ENCODE results near the gene ASPRV1.
A peak's percentile ranks its signal among the peaks of the same experiment; 100 is the strongest.

Gene ASPRV1

GRCh38 chr2:69989441-69990105, 28.1 kb upstream of the ASPRV1 start:
- no peaks in the 10 kb centered on the region for H3K27me3 ChIP-seq (ENCODE audit: control insufficient read depth in 2 of 2, insufficient read depth in 2 of 2, low read length in 2 of 2)
- peak overlapping the region; percentile 77 to 84 for H3K27ac ChIP-seq (ENCODE audit: low read depth in 2 of 2, low read length in 2 of 2)
- H3K4me1 ChIP-seq (ENCODE audit: control insufficient read depth in 2 of 2, insufficient read depth in 2 of 2, low read length in 2 of 2): peaks cover 10 to 21% of the 10 kb centered on the region in 2 donors
- no peak overlapping the region for H3K4me3 ChIP-seq (ENCODE audit: low read length in 2 of 2)
- H3K9me3 ChIP-seq (ENCODE audit: control insufficient read depth in 2 of 2, low read length in 2 of 2): no peaks in the 10 kb centered on the region
- H3K36me3 ChIP-seq (ENCODE audit: control insufficient read depth in 2 of 2, insufficient read depth in 2 of 2, low read length in 2 of 2): peaks cover 0 to 4% of the 10 kb centered on the region in 2 donors
- peak overlapping the region in 1 of 2 donors; percentile 55 for H3K9ac ChIP-seq (ENCODE audit: low read depth in 1 of 2, low read length in 2 of 2)

DNA sequence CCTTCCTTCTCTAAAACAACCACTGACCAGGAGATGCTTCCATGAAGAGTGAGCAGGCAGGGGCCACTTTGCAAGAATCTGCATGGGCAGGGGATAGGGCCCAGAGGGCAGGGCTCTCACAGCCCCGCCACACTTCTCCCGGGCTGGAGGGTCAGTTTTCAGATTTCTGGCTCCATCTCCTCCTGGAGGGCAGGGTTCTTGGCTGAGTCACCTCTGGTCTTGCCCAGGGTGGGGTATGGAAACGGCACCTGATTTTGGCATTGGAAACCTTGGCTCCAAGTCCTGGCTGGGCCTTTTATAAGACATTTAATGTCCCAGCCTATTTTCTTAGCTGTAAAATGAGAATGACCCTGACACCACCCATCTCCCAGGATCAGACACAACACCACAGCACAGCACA, 27.6 kb upstream of the ASPRV1 start:
- Histone ChIP-seq H3K4me1 (ENCODE audit: control insufficient read depth in 2 of 2, insufficient read depth in 2 of 2, low read length in 2 of 2) (peaks cover 10 to 21% of the 10 kb centered on the region in 2 donors), H3K9me3 (ENCODE audit: control insufficient read depth in 2 of 2, low read length in 2 of 2) (no peaks in the 10 kb centered on the region), H3K4me3 (ENCODE audit: low read length in 2 of 2) (no peak overlapping the region), H3K27me3 (ENCODE audit: control insufficient read depth in 2 of 2, insufficient read depth in 2 of 2, low read length in 2 of 2) (no peaks in the 10 kb centered on the region), H3K9ac (ENCODE audit: low read depth in 1 of 2, low read length in 2 of 2) (peak overlapping the region in 1 of 2 donors; percentile 55), H3K36me3 (ENCODE audit: control insufficient read depth in 2 of 2, insufficient read depth in 2 of 2, low read length in 2 of 2) (peaks cover 0 to 4% of the 10 kb centered on the region in 2 donors), H3K27ac (ENCODE audit: low read depth in 2 of 2, low read length in 2 of 2) (peak overlapping the region; percentile 77 to 84)

DNA sequence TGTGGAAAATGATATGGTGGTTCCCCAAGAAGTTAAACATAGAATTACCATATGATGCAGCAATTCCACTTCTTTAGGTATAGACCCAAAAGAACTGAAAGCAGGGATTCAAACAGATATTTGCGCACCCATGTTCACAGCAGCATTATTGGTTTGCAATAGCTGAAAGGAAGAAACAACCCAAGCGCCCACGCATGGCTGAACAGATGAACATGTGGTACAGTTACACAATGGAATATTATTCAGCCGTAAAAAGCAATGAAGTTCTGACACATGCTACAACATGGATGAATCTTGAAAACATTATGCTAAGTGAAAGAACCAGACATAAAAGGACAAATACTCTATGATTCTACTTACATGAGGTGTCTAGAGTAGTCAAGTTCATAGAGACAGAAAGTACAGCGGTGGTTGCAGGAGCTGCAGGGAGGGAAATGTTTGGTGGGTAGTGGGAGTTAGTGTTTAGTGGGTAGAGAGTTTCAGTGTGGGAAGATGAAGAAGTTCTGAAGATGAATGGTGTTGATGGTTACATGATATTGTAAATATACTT, 26.7 kb upstream of the ASPRV1 start:
- Histone ChIP-seq H3K27ac (ENCODE audit: low read depth in 2 of 2, low read length in 2 of 2) (peak overlapping the region in 1 of 2 donors; percentile 84), H3K4me3 (ENCODE audit: low read length in 2 of 2) (no peak overlapping the region), H3K9ac (ENCODE audit: low read depth in 1 of 2, low read length in 2 of 2) (no peak overlapping the region)

DNA sequence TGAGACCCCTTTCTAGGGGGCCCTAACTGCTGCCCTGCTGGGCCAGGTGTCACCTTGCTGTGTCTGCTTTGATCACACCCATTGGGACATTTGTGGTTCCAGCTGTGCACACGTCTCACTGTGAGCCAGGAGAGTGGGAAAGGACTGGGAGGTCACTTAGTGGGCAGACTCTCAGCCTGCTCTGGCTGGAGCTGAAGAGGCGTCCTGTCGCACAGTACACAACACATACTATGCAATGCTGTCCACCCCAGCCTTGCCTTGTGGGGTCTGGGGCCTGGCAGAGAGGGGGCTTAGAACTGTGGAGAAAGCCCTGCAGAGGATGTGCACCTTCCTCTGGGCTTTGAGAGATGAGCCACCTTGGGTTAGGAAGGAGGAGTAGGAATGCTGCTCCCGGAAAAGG, 25.3 kb upstream of the ASPRV1 start:
- Histone ChIP-seq H3K9ac (ENCODE audit: low read depth in 1 of 2, low read length in 2 of 2) (no peak overlapping the region), H3K36me3 (ENCODE audit: control insufficient read depth in 2 of 2, insufficient read depth in 2 of 2, low read length in 2 of 2) (no peaks in the 10 kb centered on the region), H3K4me3 (ENCODE audit: low read length in 2 of 2) (no peak overlapping the region), H3K4me1 (ENCODE audit: control insufficient read depth in 2 of 2, insufficient read depth in 2 of 2, low read length in 2 of 2) (peaks cover 10 to 21% of the 10 kb centered on the region in 2 donors), H3K27me3 (ENCODE audit: control insufficient read depth in 2 of 2, insufficient read depth in 2 of 2, low read length in 2 of 2) (no peaks in the 10 kb centered on the region), H3K27ac (ENCODE audit: low read depth in 2 of 2, low read length in 2 of 2) (no peak overlapping the region), H3K9me3 (ENCODE audit: control insufficient read depth in 2 of 2, low read length in 2 of 2) (no peaks in the 10 kb centered on the region)

More for the DNA sequence above, 26.7 kb upstream of the ASPRV1 start:
- H3K4me1 ChIP-seq (ENCODE audit: control insufficient read depth in 2 of 2, insufficient read depth in 2 of 2, low read length in 2 of 2): peaks cover 10 to 21% of the 10 kb centered on the region in 2 donors
- H3K27me3 ChIP-seq (ENCODE audit: control insufficient read depth in 2 of 2, insufficient read depth in 2 of 2, low read length in 2 of 2): no peaks in the 10 kb centered on the region
- H3K36me3 ChIP-seq (ENCODE audit: control insufficient read depth in 2 of 2, insufficient read depth in 2 of 2, low read length in 2 of 2): no peaks in the 10 kb centered on the region
- no peaks in the 10 kb centered on the region for H3K9me3 ChIP-seq (ENCODE audit: control insufficient read depth in 2 of 2, low read length in 2 of 2)

- Histone ChIP-seq H3K27me3 (ENCODE audit: control insufficient read depth in 2 of 2, insufficient read depth in 2 of 2, low read length in 2 of 2) (no peaks in the 10 kb centered on the region), H3K27ac (ENCODE audit: low read depth in 2 of 2, low read length in 2 of 2) (no peak overlapping the region), H3K4me1 (ENCODE audit: control insufficient read depth in 2 of 2, insufficient read depth in 2 of 2, low read length in 2 of 2) (peaks cover 10 to 21% of the 10 kb centered on the region in 2 donors), H3K36me3 (ENCODE audit: control insufficient read depth in 2 of 2, insufficient read depth in 2 of 2, low read length in 2 of 2) (no peaks in the 10 kb centered on the region), H3K9me3 (ENCODE audit: control insufficient read depth in 2 of 2, low read length in 2 of 2) (no peaks in the 10 kb centered on the region), H3K9ac (ENCODE audit: low read depth in 1 of 2, low read length in 2 of 2) (no peak overlapping the region), H3K4me3 (ENCODE audit: low read length in 2 of 2) (no peak overlapping the region)
These were observed 24.3 kb upstream of the ASPRV1 start for GRCh38 chr2:69985688-69986087.

DNA sequence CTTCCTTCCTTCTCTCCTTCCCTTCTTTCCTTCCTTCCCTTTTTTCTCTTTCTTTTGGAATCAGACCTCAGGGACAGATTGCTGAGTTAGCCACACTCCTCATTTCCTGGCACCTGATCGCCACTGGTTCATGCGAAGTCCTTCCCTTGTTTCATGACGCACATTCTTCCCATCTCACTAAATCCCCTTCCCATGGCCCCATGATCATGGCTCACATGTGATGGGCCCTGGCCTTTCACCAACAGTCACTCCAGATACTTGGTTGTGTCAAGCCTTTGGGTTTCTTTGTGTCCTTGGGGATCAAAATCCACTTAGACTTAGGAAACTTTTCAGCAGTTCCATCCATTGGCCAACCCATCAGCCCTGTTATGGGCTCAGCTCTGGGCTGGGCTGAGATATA, 23.8 kb upstream of the ASPRV1 start:
- no peaks in the 10 kb centered on the region for H3K9me3 ChIP-seq (ENCODE audit: control insufficient read depth in 2 of 2, low read length in 2 of 2)
- no peak overlapping the region for H3K27ac ChIP-seq (ENCODE audit: low read depth in 2 of 2, low read length in 2 of 2)
- peaks cover 10 to 18% of the 10 kb centered on the region in 2 donors for H3K4me1 ChIP-seq (ENCODE audit: control insufficient read depth in 2 of 2, insufficient read depth in 2 of 2, low read length in 2 of 2)
- H3K27me3 ChIP-seq (ENCODE audit: control insufficient read depth in 2 of 2, insufficient read depth in 2 of 2, low read length in 2 of 2): no peaks in the 10 kb centered on the region
- H3K36me3 ChIP-seq (ENCODE audit: control insufficient read depth in 2 of 2, insufficient read depth in 2 of 2, low read length in 2 of 2): no peaks in the 10 kb centered on the region
- H3K9ac ChIP-seq (ENCODE audit: low read depth in 1 of 2, low read length in 2 of 2): no peak overlapping the region
- H3K4me3 ChIP-seq (ENCODE audit: low read length in 2 of 2): no peak overlapping the region

DNA sequence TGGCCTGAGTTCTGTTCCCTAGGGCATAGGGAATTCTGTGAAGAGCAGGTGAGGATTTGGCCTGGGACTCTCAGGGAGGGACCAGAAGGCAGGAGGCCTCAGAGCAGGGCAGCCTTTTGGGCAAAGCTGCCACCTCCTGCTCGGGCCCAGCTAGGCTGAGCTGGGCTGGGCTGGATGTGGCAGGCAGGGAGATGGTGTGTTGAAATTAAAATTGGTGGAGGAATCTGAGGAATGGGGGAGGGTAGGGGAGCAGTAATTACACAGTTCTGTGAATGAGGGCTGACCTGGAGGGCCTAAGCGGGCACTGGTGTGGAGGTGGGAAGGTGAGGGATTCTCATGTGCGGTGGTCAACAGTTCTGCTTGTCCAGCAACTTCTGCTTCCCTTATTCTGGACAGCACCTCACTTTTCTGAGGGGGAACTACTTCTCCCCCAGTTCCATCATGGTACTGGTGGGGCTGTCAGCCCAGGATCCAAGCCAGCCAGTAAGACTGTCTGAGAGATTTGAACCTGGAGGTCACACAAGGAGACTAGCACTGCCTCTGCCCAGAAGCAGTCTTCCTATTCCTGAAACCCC, 22.0 kb upstream of the ASPRV1 start:
- Histone ChIP-seq H3K9me3 (ENCODE audit: control insufficient read depth in 2 of 2, low read length in 2 of 2) (no peaks in the 10 kb centered on the region), H3K36me3 (ENCODE audit: control insufficient read depth in 2 of 2, insufficient read depth in 2 of 2, low read length in 2 of 2) (no peaks in the 10 kb centered on the region), H3K9ac (ENCODE audit: low read depth in 1 of 2, low read length in 2 of 2) (no peak overlapping the region), H3K4me1 (ENCODE audit: control insufficient read depth in 2 of 2, insufficient read depth in 2 of 2, low read length in 2 of 2) (peaks cover 0 to 3% of the 10 kb centered on the region in 2 donors), H3K27me3 (ENCODE audit: control insufficient read depth in 2 of 2, insufficient read depth in 2 of 2, low read length in 2 of 2) (no peaks in the 10 kb centered on the region), H3K4me3 (ENCODE audit: low read length in 2 of 2) (no peak overlapping the region), H3K27ac (ENCODE audit: low read depth in 2 of 2, low read length in 2 of 2) (no peak overlapping the region)

GRCh38 chr2:69979902-69980807, 18.7 kb upstream of the ASPRV1 start:
- no peaks in the 10 kb centered on the region for H3K9me3 ChIP-seq (ENCODE audit: control insufficient read depth in 2 of 2, low read length in 2 of 2)
- H3K27ac ChIP-seq (ENCODE audit: low read depth in 2 of 2, low read length in 2 of 2): no peak overlapping the region
- no peak overlapping the region for H3K9ac ChIP-seq (ENCODE audit: low read depth in 1 of 2, low read length in 2 of 2)

GRCh38 chr2:69977906-69978482, 16.6 kb upstream of the ASPRV1 start:
- no peak overlapping the region for H3K9ac ChIP-seq (ENCODE audit: low read depth in 1 of 2, low read length in 2 of 2)
- no peaks in the 10 kb centered on the region for H3K4me1 ChIP-seq (ENCODE audit: control insufficient read depth in 2 of 2, insufficient read depth in 2 of 2, low read length in 2 of 2)
- H3K27me3 ChIP-seq (ENCODE audit: control insufficient read depth in 2 of 2, insufficient read depth in 2 of 2, low read length in 2 of 2): no peaks in the 10 kb centered on the region
- H3K4me3 ChIP-seq (ENCODE audit: low read length in 2 of 2): no peak overlapping the region
- H3K36me3 ChIP-seq (ENCODE audit: control insufficient read depth in 2 of 2, insufficient read depth in 2 of 2, low read length in 2 of 2): no peaks in the 10 kb centered on the region
- no peak overlapping the region for H3K27ac ChIP-seq (ENCODE audit: low read depth in 2 of 2, low read length in 2 of 2)
- H3K9me3 ChIP-seq (ENCODE audit: control insufficient read depth in 2 of 2, low read length in 2 of 2): no peaks in the 10 kb centered on the region

More at GRCh38 chr2:69979902-69980807, 18.7 kb upstream of the ASPRV1 start:
- Histone ChIP-seq H3K4me1 (ENCODE audit: control insufficient read depth in 2 of 2, insufficient read depth in 2 of 2, low read length in 2 of 2) (no peaks in the 10 kb centered on the region), H3K36me3 (ENCODE audit: control insufficient read depth in 2 of 2, insufficient read depth in 2 of 2, low read length in 2 of 2) (no peaks in the 10 kb centered on the region), H3K4me3 (ENCODE audit: low read length in 2 of 2) (no peak overlapping the region), H3K27me3 (ENCODE audit: control insufficient read depth in 2 of 2, insufficient read depth in 2 of 2, low read length in 2 of 2) (no peaks in the 10 kb centered on the region)
